Upper lobe of right lung (tissue), 1 donor: ENCODE results near the gene HES2. TPM values are rescaled to one million over a fixed set of nuclear protein-coding genes. Genes with fewer than 3 reads are reported as not detected.
A peak's percentile ranks its signal among the peaks of the same experiment; 100 is the strongest.
"Not testable (repeated sequence)": the region's sequence is repeated elsewhere in the genome, so short reads cannot be mapped to it uniquely, and the experiment has no call there.

Experiments
- ATAC-seq: fragments of 200-7000 bp; cut with Tn5 transposase; one replicate; pipeline ENCODE4 v1.9.1; 2020; ENCODE audit warnings: mild to moderate bottlenecking, moderate library complexity
- DNase-seq: peaks from one replicate; pipeline ENCODE4 v3.0.0-alpha.2; 2020
- H3K27ac ChIP-seq: fragments of 200-600 bp; one replicate; pipeline ENCODE4 v1.8.0; 2022
- H3K27me3 ChIP-seq: fragments of 200-600 bp; one replicate; pipeline ENCODE4 v1.8.0; 2022; ENCODE audit warnings: mild to moderate bottlenecking
- H3K36me3 ChIP-seq: fragments of 200-600 bp; one replicate; pipeline ENCODE4 v1.8.0; 2022
- H3K4me1 ChIP-seq: fragments of 200-600 bp; one replicate; pipeline ENCODE4 v1.8.0; 2022
- H3K4me3 ChIP-seq: fragments of 200-600 bp; one replicate; pipeline ENCODE4 v1.8.0; 2022; ENCODE audit warnings: mild to moderate bottlenecking
- H3K9me3 ChIP-seq: fragments of 200-600 bp; one replicate; pipeline ENCODE4 v1.8.0; 2022
- intact Hi-C: fragments of 100-400 bp; cut with DNase I; formaldehyde crosslinking; loops from one replicate; pipeline ENCODE4 v1.11.0; 2022
- total RNA-seq: library from RNA; stranded (reverse); fragmentation: NEBNext Ultra II Directional; extraction: Animal tissue kit (Norgen Biotek cat#: 25700); gene quantifications from one replicate; pipeline ENCODE4 v1.2.1, GENCODE V29; 2021
- TF ChIP-seq, protein P1 (sequence below): fragments of 200-600 bp; IDR thresholded peaks from one replicate; pipeline ENCODE4 v1.8.0; 2022; ENCODE audit warnings: antibody characterized with exemption
- donor health status: DM: no; HTN: yes; CAD: no; lungs with severe emphysema.

HES2 gene
- total RNA-seq, 1 donor from 2014 or later, result 5.7 TPM

DNA sequence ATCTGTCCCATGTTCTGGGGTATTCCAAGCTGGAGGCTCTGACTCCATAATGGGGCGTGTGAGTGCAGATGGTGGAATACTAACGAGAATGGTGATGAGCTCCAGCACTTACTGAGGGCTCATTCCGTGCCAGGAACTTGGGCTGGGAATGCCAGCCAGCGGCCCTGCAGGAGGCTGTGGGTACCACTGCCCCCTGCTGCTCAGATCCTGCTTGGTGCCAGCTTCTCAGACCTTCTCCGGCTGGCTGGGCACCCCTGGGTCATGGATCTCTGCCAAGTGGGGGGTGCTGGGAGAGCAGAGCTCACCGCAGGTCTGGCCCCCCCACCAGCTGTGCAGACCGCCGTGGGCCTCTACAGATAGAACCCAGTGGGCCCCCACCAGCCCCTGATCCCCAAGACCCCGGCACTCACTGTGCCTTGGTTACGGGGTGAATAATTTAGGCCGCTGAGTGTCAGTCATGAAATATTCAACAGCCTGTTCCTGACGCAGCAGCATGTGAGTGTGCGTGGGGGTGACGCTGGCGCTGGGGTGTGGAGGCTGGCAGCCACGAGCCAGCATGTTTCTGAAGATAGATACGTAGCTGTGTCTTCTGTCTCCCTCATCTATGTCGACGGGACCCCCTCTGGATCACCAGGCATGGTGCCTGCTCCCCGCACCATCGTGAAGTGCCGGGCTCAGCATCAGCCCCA, 17.4 kb upstream of the HES2 start:
- H3K9me3 ChIP-seq, intact Hi-C loops, H3K4me3 ChIP-seq, ATAC-seq, H3K4me1 ChIP-seq, DNase-seq, H3K36me3 ChIP-seq, H3K27ac ChIP-seq: not testable (repeated sequence)
- peaks cover 31% of the 10 kb centered on the region for H3K27me3 ChIP-seq
- TF ChIP-seq, protein P1, sequence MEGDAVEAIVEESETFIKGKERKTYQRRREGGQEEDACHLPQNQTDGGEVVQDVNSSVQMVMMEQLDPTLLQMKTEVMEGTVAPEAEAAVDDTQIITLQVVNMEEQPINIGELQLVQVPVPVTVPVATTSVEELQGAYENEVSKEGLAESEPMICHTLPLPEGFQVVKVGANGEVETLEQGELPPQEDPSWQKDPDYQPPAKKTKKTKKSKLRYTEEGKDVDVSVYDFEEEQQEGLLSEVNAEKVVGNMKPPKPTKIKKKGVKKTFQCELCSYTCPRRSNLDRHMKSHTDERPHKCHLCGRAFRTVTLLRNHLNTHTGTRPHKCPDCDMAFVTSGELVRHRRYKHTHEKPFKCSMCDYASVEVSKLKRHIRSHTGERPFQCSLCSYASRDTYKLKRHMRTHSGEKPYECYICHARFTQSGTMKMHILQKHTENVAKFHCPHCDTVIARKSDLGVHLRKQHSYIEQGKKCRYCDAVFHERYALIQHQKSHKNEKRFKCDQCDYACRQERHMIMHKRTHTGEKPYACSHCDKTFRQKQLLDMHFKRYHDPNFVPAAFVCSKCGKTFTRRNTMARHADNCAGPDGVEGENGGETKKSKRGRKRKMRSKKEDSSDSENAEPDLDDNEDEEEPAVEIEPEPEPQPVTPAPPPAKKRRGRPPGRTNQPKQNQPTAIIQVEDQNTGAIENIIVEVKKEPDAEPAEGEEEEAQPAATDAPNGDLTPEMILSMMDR, result peak; percentile 14

DNA sequence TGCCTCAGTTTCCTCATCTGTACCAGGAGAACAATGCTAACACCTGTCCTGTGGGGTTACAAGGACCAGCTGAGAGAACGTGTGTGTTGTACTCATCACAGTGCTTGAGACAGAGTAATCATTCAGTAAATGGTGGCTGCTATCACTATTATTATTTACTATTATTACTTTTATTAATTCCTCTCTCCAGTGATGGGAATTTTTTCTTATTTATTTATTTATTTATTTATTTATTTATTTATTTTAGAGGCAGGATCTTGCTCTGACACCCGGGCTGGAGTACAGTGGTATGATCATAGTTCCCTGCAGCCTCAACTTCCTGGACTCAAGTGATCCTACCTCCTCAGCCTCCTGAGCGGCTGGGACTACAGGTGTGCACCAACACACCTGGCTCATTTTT, 16.6 kb upstream of the HES2 start:
- H3K9me3 ChIP-seq, H3K4me3 ChIP-seq, intact Hi-C loops, H3K27ac ChIP-seq, H3K4me1 ChIP-seq, ATAC-seq, DNase-seq, H3K36me3 ChIP-seq: not testable (repeated sequence)
- peaks cover 29% of the 10 kb centered on the region for H3K27me3 ChIP-seq

DNA sequence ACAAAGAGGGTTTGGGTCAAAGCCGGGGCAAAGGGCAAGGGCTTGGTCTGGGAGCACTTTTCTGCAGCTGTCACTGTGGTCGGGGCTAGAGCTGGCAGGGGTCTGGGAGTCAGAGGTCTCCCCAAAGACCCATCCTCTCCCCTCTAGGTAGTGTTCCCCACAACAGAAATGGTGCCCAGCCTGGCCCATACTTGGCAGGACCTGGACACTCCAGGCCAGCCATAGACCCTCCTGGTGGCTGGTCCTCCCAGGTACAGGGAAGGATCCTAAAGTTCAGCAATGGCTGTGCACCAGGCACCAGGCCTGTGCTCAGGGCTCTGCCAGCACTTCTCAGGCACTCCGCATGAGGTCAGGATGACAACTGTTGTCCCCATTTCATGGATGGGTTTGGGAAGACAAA, 15.8 kb upstream of the HES2 start:
- no peak overlapping the region for H3K27ac ChIP-seq
- no peaks in the 10 kb centered on the region for H3K36me3 ChIP-seq
- no peak for ATAC-seq
- H3K4me1 ChIP-seq, result no peaks in the 10 kb centered on the region
- H3K4me3 ChIP-seq, result no peak overlapping the region
- intact Hi-C loops, result no loop called here
- TF ChIP-seq, protein P1, result no peak
- DNase-seq, result no peak
- H3K27me3 ChIP-seq, result peaks cover 24% of the 10 kb centered on the region
- H3K9me3 ChIP-seq, result no peaks in the 10 kb centered on the region

DNA sequence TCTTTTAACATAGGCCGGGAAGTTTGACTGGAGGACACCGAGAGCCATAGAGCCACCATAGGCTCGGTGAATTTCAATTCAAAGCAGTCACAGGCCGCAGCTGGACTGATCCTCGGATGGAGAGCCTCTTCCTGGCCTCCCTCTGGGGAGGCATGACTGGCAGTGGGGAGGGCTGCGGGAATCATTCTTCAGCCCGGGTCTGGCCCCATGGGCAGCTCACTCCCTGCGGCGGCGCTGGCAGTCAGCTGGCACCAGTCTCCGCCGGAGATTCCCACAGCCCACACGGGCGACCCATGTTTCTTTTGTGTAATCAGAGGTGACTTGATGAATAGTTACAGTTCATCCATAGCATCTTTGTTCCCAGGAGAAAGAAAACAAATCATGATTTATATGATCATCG, 15.4 kb upstream of the HES2 start:
- DNase-seq (no peak), ATAC-seq (no peak)
- Histone ChIP-seq H3K9me3 (no peaks in the 10 kb centered on the region), H3K27ac (no peak overlapping the region), H3K4me3 (no peak overlapping the region), H3K36me3 (no peaks in the 10 kb centered on the region), H3K27me3 (peaks cover 25% of the 10 kb centered on the region), H3K4me1 (no peaks in the 10 kb centered on the region)
- TF ChIP-seq, protein P1, result no peak
- intact Hi-C loops, result no loop called here

DNA sequence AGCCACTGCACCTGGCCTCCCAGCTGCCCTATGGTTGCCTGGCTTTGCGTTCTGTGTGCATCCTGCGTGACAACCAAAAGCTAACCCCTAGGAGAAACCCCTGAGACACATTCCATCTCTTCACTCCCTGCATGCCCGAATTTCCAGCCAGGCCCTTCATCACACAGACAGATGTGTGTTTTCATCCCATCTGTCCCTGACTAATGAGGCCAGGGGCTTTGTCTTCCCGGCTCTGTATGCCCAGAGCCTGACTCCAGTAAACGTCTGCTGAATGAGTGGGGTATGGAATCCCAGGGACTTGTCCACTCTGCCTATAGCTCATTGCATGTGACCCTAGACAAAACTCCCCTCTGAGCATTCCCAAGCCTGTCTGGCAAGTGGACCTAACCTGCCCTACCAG, 14.5 kb upstream of the HES2 start:
- no peaks in the 10 kb centered on the region for H3K36me3 ChIP-seq
- no peak overlapping the region for H3K27ac ChIP-seq
- peaks cover 19% of the 10 kb centered on the region for H3K27me3 ChIP-seq
- intact Hi-C loops, result no loop called here
- no peaks in the 10 kb centered on the region for H3K9me3 ChIP-seq
- H3K4me1 ChIP-seq, result no peaks in the 10 kb centered on the region
- TF ChIP-seq, protein P1, result no peak
- no peak for ATAC-seq
- no peak for DNase-seq
- H3K4me3 ChIP-seq, result no peak overlapping the region

DNA sequence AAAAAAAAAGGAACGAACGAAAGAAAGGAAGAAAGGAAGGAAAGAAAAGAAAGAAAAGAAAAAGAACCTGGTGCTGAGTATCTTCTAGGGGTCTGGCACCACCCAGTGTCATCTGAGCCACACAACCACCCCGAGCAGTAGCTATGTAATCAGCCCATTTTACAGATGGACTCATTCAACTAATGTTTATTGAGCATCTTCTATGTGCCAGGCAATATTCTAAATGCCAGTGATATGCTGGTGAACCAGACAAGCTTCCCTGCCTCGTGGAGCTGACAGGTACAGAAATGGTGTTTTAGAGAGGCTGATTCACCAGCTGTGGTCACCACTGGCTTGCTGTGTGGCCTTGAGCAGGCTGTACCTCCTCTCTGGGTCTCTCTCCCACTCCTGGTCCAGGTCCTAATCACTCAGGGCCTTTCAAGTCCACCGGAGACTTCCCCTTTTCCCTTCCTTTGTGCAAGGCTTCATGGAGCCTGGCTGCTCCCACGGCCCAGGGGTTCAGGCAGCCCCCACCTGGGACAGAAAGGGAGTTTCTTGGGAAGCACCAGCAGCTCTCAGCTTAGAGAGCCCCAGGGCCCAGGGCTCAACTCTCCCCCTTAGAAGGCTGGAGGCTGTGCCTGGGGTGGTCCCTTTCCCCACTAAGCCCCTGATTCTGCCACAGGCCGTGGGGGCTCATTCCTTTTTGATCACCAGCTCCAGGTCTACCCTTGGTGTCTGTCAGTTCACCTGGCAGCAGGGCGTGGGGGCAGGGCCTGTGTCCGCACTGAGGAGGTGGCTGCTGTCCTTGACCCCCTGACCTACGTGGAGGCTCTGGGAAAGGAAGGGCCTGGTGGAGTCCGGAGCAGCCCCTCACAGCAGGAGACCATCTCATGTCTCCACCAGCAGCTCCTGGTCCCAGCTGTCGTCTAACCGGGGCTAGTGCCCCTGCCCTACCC, 12.2 kb upstream of the HES2 start:
- ATAC-seq, H3K27ac ChIP-seq, H3K36me3 ChIP-seq, DNase-seq, H3K9me3 ChIP-seq, intact Hi-C loops, H3K4me3 ChIP-seq, H3K4me1 ChIP-seq: not testable (repeated sequence)
- peaks cover 24% of the 10 kb centered on the region for H3K27me3 ChIP-seq

DNA sequence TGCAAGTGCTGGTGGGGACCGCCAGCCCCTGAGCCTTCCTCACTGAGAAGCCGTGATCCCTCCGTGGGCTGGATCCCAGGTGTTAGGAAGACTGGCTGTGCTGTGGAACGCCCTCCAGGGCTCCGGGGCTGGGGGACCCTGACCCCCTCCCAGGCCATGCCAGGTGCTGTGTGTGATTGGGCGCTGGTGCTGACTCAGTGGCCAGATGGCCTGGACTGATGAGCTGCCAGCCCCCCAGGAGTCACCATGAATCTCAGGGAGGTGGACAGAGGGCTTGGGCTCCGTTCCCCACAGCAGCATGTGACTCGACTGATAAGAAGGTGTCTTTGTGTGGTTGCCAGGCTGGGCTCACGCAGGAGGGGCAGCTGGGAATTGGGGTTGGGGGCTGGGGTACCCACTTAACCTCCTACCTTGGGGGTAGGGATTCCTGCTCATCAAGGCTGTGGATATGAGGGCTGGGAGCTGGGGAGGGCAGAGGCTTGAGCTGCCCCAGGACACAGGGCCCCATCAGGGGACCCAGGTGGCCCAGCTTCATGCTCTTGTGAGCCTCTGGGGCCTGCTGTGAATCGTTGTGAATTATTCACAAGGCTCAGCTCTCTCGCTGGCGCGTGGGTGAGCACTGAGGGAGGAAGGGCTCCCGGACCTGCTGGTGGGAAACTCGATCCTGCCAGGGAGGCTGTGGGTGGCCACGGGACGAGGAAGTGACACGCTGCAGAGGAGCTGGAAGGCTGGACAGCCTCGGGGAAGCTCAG, 10.1 kb upstream of the HES2 start:
- ATAC-seq, result peak; percentile 27
- DNase-seq, H3K27ac ChIP-seq, H3K4me3 ChIP-seq, intact Hi-C loops, H3K9me3 ChIP-seq, H3K4me1 ChIP-seq, H3K36me3 ChIP-seq: not testable (repeated sequence)
- H3K27me3 ChIP-seq, result peaks cover 45% of the 10 kb centered on the region

DNA sequence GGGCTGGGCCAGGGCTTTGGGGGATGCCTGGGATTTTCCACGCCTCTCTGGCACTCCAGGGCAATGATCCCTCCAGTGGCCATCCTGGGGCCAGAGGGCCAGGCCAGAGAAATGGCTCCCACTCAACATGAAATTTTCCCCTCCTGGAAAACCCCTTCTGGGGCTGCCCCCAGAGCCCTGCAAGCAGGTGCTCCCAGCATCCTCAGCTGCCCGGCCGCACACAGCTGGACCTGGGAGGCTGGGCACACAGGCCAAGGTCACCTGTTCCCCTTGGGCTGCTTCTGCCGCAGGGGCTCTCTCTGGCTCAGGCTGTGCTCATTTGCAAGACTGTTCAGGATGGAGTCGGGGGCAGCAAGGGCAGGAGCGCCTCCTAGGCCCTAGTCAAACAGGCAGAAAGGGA, 8.7 kb upstream of the HES2 start:
- ATAC-seq, H3K4me3 ChIP-seq, H3K36me3 ChIP-seq, H3K27ac ChIP-seq, intact Hi-C loops, H3K9me3 ChIP-seq, DNase-seq: not testable (repeated sequence)
- Histone ChIP-seq H3K4me1 (peaks cover 13% of the 10 kb centered on the region), H3K27me3 (peaks cover 57% of the 10 kb centered on the region)
